ENCODE results near the gene KIRREL3.

DNA sequence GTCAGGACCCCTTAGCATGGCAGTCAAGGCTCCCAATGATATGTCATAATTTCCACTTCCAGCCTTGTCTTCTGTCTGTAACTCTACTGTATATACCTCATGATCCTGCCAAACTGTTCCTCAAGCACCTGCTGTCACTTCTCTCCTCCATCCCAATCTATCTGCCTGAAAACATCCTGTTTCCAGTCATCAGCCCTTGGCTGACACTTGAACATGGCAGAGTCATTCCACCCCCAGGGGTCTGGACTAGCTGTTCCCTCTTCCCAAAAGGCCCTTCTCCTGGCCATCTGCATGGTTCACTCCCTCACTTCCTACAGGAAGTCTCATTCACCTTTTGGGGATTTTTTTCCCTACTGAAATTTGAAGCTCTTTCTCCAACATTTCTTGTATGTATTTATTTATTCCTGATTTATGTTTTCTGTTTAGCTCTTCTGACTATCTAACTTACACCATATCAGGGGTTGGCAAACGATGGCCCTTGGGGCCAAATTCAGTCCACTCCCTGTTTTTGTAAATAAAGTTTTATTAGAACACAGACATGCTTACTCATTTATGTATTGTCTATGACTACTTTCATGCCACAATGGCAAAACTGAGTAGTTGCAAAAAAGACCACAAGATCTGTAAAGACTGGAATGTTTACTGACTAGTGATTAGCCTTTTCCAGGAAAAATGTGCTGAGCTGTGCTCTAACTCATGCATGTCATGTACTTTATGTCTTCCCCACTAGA lies 278.4 kb downstream of the KIRREL3 start:
- TF ChIP-seq GATA2 (IDR thresholded peaks at IDR 0.05; ENCODE audit: low read depth, low read length) (no peak), GATA3 (IDR thresholded peaks at IDR 0.05; ENCODE audit: low read depth, low read length) (no peak)
